GM11168 (cell line): Measurements from ENCODE around the gene TSPO.

ENCODE experiments used
- in situ Hi-C: fragments of 300-500 bp; cut with MboI; formaldehyde crosslinking; loops from one replicate; pipeline ENCODE4 v1.12.0; 2022; ENCODE audit warnings: low sequenced_read_pairs; ENCODE audit not compliant: unreplicated experiment

TSPO gene

DNA sequence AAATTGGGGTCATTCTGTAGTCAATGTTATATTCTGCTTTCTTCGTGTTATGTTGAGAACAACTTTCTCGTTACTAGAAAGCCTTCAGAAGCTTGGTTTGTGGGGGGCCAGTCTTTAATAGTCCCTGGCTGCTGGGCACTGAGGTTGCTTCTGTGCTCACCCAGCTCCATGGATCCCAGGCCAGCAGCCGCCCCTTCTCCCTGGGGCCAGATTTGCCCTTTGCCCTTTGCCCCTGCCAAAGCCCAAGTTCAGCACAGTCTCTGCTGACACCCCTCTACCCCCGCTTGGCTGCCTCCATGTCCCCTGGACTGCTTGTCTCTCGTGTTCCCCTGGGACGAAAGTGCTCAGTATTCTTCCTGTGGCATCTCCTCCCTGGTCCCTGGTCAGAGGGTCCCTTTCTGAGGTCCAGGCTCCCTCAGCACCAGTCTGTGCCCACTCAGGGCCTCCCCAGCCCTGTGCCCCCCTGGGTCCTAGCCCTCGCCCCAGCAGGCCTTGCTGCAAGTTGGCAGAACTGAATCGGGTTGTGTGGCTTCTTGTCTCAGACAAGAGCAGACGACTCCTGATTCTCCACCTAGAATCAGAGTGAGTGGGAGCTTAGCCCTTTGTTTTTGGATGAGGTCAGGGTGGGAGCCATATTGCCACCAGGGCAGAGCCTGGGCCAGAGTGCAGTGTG lies 6.7 kb downstream of the TSPO start:
- in situ Hi-C loops = no loop called here

DNA sequence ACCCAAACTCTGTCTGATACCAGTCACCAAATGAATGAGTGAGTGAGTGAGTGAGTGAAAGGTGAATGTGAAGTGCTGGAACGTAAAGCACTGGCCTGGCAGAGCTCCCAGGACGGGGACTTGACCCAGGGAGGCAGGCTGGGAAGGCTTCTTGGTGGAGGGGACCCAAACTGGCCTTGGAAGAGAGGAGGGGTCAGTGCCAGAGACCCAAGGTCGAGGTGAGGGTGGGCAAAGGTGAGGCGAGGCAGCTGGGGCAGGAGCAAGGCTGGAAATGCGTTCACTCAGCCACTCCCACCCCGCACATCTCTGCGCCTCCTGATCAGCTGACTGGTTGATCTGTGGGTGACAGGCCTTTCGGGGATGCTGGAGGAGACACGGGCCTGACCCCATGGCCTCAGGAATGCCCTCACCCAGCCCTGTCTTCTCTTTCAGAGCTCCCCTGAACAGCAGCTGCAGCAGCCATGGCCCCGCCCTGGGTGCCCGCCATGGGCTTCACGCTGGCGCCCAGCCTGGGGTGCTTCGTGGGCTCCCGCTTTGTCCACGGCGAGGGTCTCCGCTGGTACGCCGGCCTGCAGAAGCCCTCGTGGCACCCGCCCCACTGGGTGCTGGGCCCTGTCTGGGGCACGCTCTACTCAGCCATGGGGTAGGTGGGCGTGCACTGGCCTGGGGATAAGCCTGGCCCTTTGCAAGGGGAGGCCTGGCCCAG lies 7.6 kb downstream of the TSPO start:
- in situ Hi-C loops = no loop called here

DNA sequence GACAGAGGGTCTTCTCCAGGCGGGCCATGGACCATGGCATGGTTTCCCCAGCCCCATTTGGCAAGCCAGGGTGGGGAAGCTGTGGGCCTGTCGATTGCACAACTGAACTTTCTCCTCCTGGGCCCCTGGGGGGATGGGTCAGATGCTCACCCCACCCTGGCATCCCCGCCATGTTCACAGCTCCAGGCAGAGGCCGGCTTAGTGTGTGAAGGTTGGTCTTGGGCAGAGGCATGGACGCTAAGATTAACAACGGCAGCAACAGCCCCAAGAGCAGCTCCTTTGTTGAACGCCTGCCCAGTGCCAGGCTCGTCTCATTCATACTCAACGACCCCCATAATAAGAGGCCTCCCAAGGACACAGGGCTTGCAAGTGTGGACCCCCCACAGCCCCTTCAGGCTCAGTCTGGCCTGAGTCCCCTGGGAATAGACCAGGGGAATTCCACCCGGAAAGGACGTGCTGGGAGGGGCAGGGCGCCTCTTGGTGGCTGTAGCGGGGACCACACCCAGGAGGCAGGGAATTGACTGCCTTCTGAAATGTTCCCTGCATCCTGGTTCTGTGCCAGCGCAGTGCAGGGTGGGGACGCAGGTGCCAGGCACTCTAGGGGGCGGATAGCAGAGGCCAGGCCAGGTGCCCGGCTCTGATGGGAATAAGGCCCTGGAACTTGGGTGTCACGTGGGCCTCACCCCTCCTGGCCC lies 8.3 kb downstream of the TSPO start:
- in situ Hi-C loops = no loop called here

DNA sequence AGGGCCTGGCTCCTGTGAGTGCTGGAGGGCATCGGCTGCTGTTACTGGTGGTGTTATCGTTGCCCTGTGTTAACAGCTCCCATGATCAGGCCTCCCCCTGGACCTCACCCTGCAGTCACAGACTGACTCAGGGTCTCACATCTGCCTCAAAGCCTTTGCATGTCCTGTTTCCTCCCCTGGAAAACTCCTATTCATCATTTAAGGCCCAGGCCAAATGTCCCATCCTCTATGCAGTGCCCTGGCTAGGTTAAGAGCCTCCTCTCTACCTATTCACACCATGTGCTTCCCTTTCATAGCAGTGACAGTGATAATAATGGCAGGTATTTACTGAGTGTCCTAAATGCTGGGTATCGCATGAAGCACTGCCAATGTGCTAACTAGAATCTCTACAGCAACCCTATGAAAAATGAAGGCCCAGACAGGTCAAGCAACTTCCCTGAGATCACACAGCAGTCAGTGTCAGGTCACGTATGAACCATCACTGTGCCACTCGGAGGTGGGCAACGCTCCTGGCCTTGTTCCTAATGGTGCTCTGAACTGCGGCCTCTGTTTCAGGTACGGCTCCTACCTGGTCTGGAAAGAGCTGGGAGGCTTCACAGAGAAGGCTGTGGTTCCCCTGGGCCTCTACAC lies 9.3 kb downstream of the TSPO start:
- in situ Hi-C loops = no loop called here

DNA sequence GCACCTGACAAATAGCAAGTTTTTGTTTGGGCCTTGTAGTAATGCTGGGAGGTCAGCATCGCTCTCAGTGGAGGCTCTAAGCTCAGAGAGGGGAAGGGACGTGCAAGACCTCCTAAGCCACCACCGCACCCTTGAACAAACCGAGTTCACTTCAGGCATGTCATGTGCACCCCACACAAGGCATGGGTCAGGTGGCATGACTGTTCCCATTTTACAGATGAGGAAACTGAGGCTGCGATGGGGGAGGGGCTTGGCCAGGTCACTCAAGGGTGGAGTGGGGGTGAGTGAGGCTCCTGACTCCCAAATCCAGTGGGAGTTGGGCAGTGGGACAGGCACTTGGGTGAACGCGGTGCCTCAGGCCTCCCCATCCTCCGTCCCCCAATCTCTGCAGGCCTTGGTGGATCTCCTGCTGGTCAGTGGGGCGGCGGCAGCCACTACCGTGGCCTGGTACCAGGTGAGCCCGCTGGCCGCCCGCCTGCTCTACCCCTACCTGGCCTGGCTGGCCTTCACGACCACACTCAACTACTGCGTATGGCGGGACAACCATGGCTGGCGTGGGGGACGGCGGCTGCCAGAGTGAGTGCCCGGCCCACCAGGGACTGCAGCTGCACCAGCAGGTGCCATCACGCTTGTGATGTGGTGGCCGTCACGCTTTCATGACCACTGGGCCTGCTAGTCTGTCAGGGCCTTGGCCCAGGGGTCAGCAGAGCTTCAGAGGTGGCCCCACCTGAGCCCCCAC lies 11.2 kb downstream of the TSPO start:
- in situ Hi-C loops = no loop called here

DNA sequence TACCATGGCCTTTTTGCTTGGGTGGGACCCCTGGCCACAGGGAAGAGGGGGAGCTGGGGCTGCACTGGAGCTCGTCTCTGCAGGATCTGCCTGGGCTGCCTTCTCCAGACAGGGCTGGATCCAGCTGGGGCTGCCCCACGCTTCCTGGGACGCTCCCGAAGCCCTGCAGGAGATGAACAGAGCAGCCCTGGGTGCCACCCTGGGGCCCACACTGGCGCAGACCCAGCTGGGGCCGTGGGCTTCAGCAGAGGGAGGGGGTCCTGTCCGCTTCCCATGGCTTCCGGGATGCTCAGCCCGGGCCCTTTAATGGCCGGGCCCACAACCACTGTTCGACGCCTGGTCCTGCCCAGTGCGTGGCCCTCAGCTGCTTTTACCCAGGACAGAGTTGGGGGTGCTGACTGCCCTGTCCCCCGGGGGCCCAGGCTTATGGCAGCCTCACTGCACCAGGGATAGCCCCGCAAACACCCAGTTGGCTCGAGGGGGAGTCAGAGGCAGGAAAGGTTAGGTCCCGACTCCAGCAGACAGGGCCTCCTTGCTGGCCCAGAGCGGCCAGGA lies 12.0 kb downstream of the TSPO start:
- in situ Hi-C loops = no loop called here

DNA sequence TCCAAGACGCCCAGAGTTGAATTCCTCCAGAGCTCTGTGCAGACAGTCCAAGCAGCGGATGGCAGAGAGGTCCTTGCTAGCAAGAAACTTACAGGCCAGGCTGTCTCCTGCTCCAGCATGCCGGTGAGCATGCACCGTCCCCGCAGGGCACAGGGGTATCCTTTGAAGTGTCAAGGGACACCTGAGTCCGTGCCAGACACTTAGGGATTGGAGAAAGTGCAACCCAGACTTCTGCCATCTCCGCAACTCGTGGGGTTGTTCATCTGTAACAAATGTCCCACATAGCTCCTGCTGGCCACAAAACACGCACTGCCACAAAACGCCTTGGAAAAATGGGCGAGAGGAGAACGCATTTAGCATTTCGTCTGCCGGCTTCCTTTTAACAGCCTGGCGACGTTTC lies 13.3 kb downstream of the TSPO start:
- in situ Hi-C loops = no loop called here

DNA sequence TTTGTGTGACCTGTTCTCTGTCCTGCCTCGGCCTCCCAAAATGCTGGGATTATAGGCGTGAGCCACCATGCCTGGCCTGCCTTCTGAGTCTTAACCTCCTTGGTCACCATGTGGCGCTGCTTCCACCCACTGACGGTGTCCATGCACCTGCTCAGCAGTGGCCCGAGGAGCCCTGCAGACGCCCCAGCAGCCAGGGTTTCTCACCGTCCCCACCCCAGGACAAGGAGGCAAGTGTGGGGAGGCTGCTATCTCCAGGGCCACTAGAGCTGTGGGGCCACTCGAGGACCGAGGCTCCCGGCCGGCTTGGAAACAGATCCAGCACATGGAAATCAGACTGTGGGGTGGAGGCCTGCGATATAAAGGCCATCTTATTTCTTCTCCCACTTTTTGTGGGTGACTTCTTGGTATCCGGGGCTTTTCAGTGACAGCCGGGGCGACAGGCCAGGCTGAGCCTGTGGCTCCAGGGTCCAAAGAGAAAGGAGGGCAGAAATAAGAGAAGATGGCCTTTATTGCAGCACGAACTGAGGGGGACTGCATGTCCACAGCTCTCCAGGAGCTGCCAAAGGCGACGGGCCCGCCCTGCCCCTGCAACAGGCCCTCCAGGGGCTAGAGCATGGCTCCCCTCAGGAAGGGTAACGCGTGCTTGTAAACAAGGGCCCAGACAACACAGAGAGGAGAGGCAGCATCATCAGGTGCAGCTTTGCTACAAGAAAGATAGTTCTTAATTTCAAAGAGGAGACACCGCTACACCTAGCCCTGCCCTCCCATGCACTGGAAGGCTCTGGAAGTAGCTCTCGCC lies 15.0 kb downstream of the TSPO start:
- in situ Hi-C loops = no loop called here

DNA sequence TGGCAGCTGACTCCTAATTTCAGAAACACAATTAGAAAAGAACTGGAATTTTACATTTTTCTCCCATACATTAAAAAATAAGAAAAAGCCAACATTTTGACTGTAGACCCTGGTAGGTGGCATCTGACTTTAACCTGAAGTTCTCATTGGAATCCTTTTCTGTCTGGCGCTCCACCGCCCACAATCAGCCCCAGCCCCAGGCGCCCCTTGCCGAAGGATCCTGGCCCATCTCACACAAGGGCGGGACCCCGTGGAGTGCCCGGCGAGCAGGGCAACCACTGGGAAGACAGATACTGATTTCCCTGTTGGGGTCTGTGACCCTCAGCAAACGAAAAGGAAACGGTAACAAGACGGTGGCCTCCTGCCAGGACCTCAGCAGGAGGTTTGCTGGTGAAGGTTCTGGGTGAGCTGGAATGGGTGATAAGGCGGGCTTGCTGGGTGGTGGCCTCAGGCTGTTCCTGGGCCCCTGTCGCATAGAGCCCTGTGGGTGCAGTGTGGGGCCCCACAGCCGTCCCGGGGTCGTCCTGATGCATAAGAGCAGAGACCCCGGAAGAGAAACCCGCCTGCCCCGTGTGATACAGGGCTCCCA lies 15.7 kb downstream of the TSPO start:
- in situ Hi-C loops = no loop called here

DNA sequence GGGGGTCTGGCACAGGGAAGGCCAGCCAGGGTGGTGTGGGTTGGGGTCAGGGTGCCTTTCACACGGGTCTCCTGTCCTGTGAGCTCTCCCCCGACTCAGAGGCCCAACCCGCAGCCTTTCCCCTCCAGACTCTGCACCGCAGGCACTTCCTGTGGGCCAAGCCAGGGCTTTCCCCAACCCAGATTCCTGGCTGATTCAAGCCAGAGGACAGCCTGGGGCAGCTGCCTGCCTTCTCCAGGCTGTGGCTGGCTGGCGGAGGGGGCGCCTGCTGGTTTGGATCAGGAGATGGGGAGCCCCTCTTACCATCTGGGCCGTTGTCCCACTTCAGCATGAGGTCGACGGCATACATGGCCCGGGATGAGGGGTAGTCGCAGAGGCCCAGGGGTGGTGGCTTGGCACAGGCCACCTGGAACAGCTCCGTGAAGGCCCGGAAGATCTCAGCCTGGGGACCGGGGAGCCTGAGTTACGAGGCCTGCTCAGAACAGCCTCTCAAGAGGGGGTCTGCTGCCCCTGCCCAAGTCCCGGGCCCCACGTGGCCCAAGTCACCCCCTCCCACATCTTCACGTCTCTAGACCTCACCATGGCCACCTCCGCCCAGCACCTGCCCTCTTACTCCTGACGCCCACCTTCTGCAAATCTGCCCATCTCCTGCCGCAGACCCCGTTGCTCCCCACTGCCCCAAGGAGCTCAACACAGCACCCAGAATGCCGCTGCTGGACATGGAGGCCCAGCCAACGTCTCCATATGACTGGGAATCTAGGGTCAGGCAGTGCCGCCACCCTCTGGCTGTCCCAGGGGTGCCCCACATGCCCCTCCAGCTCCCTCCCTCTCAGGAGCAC lies 17.3 kb downstream of the TSPO start:
- in situ Hi-C loops = no loop called here

DNA sequence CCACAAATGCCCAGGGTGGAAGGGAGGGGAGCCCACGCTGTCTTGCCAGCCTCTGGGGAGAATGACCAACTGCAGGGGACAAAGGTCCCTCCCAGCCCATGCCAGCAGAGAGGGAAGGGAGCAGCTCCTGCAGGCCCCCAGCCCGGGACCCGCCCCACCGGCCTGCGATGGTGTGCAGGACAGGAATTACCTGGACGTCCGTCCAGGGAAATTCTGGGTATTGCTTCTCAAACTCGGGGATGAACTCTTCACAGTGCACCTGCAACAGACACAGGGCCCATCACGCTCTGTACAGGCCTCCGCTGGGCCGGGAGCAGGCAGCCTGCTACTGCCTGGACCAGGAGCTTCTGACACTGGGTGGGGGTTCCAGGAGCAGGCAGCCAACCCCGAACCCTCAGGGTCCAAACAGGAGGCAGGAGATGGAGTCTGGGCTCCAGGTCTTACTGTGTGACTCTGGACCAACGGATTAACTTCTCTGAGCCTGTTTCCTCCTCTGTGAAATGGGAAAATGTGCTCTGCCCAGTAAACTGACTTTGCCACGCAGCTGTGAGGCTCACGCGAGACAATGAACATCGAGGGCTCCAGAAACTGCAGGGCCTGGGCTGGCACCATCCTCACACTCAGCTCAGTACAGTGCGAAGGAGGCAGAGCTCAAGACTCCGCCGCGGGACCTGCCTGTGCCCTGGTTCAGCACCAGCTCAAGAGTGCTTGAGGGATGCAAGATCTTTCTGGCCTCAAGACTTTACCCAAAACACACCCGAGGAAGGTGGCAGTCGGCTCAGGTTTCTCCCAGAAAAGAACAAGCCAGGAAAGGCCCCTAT lies 18.2 kb downstream of the TSPO start:
- in situ Hi-C loops = no loop called here

DNA sequence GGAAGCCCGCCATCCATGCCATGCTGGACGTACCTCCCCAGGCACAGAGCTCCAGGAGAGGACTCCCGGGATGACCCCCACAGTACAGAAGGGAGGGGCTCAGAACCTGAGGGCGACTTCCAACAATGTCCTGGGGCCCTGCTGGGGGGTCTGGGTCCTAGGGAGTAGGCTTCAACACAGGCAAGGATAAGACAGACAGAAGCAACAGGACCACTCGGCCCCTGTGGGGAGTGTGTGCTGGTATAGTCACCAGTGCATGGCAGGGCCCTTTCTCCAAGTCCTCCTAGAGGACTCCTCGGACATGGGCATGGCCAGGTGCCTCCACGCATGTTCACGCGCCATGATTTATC lies 18.7 kb downstream of the TSPO start:
- in situ Hi-C loops = no loop called here

DNA sequence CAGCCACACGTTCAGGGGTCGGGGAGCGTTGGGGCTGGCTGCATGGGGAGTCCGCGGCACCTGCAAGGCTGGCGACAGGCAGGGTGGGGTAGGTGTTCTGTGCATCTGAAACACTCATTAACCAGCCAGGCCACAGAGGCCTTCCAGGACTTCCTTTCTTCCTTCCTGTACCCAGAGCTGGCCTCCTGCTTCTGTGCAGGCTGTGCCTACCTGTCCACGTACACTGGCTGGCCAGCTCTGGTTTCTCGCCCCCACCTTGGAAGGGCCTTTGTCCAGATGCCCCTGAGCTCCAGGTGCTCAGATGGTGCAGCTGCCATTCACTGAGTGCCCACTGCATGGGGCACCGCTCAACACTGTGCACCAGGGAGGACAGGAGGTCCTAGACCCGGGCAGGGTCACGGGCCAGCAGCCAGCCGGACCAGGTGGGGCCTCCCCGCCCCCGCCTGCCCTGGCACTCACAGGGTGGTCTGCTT lies 19.7 kb downstream of the TSPO start:
- in situ Hi-C loops = no loop called here

DNA sequence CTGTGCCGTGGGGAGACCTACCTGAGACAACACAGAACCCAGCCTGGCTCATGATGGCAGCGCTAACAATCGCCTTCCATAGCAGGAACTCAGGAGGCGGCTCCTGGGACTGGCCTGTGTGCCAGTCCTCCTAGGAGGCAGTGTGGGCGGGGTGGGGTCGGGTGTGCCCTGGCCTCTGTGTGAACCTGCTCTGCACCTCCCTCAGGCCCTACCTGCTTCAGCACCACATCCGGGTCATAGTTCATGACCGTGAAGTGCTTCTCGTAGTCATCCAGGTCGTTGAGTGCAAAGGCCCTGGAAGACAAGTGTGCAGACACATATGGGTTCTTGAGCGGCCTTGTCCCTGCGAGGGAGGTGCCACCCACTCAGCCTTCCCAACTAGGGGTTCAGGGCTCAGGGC lies 20.2 kb downstream of the TSPO start:
- in situ Hi-C loops = no loop called here

DNA sequence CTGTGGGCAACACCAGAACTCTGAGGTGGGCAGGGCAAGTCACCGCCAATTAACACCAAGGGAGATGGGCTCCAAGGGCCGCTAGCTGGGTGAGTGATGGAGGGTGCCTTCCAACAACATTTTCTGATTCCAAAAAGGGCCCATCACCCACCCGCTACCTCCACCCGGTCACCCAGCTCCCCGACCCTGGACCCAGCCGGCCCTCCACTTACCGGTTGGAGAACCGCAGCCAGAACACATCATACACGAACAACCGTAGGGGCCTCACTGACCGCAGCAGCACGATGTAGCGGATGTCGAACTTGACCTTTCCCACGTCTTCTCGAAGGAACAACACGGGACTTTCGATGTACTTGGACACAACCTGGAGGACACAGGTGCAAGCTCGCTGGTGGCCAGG lies 20.8 kb downstream of the TSPO start:
- in situ Hi-C loops = no loop called here

DNA sequence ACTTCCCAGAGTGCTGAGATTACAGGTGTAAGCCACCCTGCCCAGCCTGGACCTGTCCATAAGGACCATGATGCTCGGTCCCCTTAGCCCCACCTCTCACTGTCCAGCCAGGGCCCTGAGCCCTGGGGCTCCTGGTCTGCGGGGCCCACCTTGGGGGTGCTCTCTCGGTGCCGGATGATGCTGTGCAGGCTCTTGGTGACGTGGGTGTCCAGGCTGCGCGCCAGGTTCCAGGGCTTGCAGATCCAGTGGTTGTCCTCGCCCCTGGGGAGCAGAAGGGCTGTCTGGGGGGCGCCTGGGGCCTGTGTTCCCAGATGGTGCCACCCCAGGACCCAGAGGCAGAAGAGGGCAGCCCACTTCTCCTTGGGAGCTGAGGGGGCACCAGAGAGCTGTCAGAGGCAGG lies 22.2 kb downstream of the TSPO start:
- in situ Hi-C loops = no loop called here

DNA sequence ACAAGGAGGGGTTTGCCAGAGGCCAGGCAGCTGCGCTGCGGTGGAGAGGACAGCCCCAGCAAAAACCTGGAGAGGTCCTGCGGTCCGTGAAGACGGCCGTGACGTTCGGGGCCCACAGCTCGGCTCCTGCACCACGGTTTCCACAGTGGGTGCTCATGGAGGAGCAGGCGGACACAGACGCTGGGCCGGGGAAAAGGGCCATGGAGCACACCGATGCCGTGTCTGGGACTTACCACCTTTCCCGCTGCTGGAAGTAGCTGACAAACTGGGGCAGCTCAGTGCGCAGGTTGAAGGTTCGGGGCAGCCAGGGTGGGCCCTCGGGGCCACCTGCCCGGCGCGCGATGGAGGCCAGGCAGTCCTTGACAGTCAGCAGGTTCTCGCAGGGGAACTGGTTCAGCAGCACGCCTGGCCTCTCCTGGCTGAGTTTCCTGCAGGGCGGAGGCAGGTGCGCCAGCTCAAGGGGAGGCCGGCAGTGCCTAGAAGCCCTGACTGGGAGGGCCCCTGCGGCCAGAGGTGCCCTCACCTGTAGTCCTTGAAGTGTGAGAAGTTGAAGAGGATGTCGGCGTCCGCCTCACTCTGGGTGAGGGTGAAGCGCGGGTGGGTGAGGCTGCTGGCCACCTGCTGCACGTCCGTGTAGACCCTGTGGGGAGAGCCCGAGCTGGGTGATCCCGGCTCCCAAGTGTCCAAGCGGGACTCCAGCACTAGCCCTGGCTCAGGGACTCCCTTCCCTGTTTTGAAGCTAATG lies 22.8 kb downstream of the TSPO start:
- in situ Hi-C loops = no loop called here
